ENCODE data around the gene DNAH8. TPM values are rescaled to one million over a fixed set of nuclear protein-coding genes. Genes with fewer than 3 reads are reported as not detected.

Gene DNAH8
- total RNA-seq, 1 experiment from 2014 or later = not detected

- TF ChIP-seq TCF7L2 (IDR thresholded peaks at IDR 0.05; ENCODE audit: borderline replicate concordance, extremely low read depth, insufficient read depth, insufficient read length) (no peak), SP1 (IDR thresholded peaks at IDR 0.05; ENCODE audit: low read depth) (no peak)
Observed at GRCh38 chr6:38774929-38775707, 60.0 kb downstream of the DNAH8 start (continued).

DNA sequence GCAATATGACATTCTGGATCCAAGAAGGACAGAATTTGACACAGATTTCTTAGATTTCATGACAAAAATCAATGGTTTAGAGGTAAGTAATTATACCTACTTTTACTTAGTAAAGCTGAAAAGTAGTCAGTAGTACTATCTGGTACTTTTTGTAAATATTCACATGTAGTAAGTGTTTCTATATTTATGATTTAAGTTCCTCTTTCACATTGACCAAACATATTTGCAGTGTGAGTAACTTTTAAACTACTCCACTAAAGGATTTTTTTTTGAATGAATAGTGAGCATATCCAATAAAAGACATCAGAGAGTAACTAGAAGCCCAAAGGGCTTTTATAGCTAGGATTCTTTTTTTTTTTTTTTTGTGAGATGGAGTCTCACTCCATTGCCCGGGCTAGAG, 60.8 kb downstream of the DNAH8 start:
- CTCF ChIA-PET = interaction anchor here (1.1 kb wide), 1 partner anchor 13 kb away, joined by 3 read pairs; no protein-coding TSS in a partner anchor

DNA sequence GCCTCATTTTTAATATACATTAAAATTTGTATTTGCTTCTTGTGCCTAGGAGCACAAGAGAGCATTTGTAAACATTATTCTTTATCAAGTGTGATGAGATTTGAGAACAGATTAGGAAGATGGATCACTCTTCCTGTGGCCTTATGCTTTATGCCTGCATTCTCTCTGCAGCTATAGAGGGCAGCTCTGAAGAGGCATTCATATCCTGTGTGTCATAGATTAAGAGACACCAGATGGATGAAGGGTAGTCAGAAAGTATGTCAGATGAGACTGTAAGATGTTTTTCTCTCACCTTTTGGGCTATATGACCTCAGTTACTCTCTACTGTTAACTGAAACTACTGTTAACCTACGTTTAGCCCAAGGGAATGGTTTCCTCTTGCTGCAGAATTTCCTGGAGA, 61.4 kb downstream of the DNAH8 start:
- ChIA-PET RAD21 (ENCODE audit: low non-redundant PET in 1 of 2, low total read pairs in 2 of 2, uncharacterized antibody in 2 of 2, unreplicated experiment in 2 of 2) (no interaction called here), CTCF (no interaction called here), POLR2A (no interaction called here)
- Histone ChIP-seq H3K4me1 (ENCODE audit: control insufficient read depth in 1 of 2, insufficient read depth in 2 of 2, low read length in 2 of 2) (no peaks in the 10 kb centered on the region), H2AFZ (ENCODE audit: low read depth, low read length, poor library complexity, severe bottlenecking) (no peak overlapping the region), H3K27me3 (ENCODE audit: insufficient read depth, low read length) (no peaks in the 10 kb centered on the region), H4K20me1 (ENCODE audit: insufficient read depth) (no peaks in the 10 kb centered on the region), H3K36me3 (ENCODE audit: control insufficient read depth in 1 of 2, insufficient read depth in 2 of 2, low read length in 2 of 2) (no peaks in the 10 kb centered on the region), H3K4me3 (replicated peaks in 1 of 2; ENCODE audit: low read depth in 1 of 2, low read length in 2 of 2) (no peak overlapping the region), H3K27ac (ENCODE audit: low read depth, low read length) (no peak overlapping the region), H3K79me2 (ENCODE audit: insufficient read depth, low read length) (no peaks in the 10 kb centered on the region), H3K9ac (ENCODE audit: low read length) (no peak overlapping the region), H3K9me3 (ENCODE audit: control insufficient read depth in 1 of 2, insufficient read depth in 1 of 2, low read depth in 1 of 2, low read length in 2 of 2) (no peaks in the 10 kb centered on the region), H3K4me2 (ENCODE audit: low read length) (no peak overlapping the region), H3K9me2 (ENCODE audit: insufficient read depth) (no peaks in the 10 kb centered on the region)
- intact Hi-C loops (cut with micrococcal nuclease) = no loop called here
- ATAC-seq (no peak), DNase-seq (ENCODE audit: low read depth, low spot score) (no peak)
- TF ChIP-seq TCF7L2 (IDR thresholded peaks at IDR 0.05; ENCODE audit: borderline replicate concordance, extremely low read depth, insufficient read depth, insufficient read length) (no peak), MAX (IDR thresholded peaks at IDR 0.05) (no peak), EZH2phosphoT487 (IDR thresholded peaks at IDR 0.05; ENCODE audit: borderline replicate concordance) (no peak), SIN3A (IDR thresholded peaks at IDR 0.05; ENCODE audit: low read depth) (no peak), EGR1 (IDR thresholded peaks at IDR 0.05; ENCODE audit: low read depth) (no peak), SP1 (IDR thresholded peaks at IDR 0.05; ENCODE audit: low read depth) (no peak), JUND (IDR thresholded peaks at IDR 0.05) (no peak)
- TF ChIP-seq, protein P1, sequence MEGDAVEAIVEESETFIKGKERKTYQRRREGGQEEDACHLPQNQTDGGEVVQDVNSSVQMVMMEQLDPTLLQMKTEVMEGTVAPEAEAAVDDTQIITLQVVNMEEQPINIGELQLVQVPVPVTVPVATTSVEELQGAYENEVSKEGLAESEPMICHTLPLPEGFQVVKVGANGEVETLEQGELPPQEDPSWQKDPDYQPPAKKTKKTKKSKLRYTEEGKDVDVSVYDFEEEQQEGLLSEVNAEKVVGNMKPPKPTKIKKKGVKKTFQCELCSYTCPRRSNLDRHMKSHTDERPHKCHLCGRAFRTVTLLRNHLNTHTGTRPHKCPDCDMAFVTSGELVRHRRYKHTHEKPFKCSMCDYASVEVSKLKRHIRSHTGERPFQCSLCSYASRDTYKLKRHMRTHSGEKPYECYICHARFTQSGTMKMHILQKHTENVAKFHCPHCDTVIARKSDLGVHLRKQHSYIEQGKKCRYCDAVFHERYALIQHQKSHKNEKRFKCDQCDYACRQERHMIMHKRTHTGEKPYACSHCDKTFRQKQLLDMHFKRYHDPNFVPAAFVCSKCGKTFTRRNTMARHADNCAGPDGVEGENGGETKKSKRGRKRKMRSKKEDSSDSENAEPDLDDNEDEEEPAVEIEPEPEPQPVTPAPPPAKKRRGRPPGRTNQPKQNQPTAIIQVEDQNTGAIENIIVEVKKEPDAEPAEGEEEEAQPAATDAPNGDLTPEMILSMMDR (IDR thresholded peaks at IDR 0.05 in 2 of 3, conservative IDR thresholded peaks at IDR 0.05 in 1 of 3; ENCODE audit: borderline replicate concordance in 1 of 3, insufficient read depth in 1 of 3, low read depth in 2 of 3, low read length in 2 of 3) = no peak
- TF ChIP-seq, protein P2, sequence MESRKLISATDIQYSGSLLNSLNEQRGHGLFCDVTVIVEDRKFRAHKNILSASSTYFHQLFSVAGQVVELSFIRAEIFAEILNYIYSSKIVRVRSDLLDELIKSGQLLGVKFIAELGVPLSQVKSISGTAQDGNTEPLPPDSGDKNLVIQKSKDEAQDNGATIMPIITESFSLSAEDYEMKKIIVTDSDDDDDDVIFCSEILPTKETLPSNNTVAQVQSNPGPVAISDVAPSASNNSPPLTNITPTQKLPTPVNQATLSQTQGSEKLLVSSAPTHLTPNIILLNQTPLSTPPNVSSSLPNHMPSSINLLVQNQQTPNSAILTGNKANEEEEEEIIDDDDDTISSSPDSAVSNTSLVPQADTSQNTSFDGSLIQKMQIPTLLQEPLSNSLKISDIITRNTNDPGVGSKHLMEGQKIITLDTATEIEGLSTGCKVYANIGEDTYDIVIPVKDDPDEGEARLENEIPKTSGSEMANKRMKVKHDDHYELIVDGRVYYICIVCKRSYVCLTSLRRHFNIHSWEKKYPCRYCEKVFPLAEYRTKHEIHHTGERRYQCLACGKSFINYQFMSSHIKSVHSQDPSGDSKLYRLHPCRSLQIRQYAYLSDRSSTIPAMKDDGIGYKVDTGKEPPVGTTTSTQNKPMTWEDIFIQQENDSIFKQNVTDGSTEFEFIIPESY (IDR thresholded peaks at IDR 0.05; ENCODE audit: extremely low read depth, insufficient replicate concordance, low read length) = no peak
- BruUV-seq (replicated peaks) = no TSS peak

More for the DNA sequence above, 60.8 kb downstream of the DNAH8 start:
- no peaks in the 10 kb centered on the region for H3K36me3 ChIP-seq (ENCODE audit: control insufficient read depth in 1 of 2, insufficient read depth in 2 of 2, low read length in 2 of 2)
- H4K20me1 ChIP-seq (ENCODE audit: insufficient read depth) = no peaks in the 10 kb centered on the region
- ATAC-seq = no peak
- no peaks in the 10 kb centered on the region for H3K9me3 ChIP-seq (ENCODE audit: control insufficient read depth in 1 of 2, insufficient read depth in 1 of 2, low read depth in 1 of 2, low read length in 2 of 2)
- TF ChIP-seq POLR2AphosphoS5 (IDR thresholded peaks at IDR 0.05; ENCODE audit: low read depth, low read length) (no peak), EZH2 (IDR thresholded peaks at IDR 0.05) (no peak), TCF7L2 (IDR thresholded peaks at IDR 0.05; ENCODE audit: borderline replicate concordance, extremely low read depth, insufficient read depth, insufficient read length) (no peak), JUND (IDR thresholded peaks at IDR 0.05) (no peak), SIN3A (IDR thresholded peaks at IDR 0.05; ENCODE audit: low read depth) (no peak), ELF1 (IDR thresholded peaks at IDR 0.05; ENCODE audit: borderline replicate concordance, low read depth) (no peak), POLR2A (IDR thresholded peaks at IDR 0.05; ENCODE audit: borderline replicate concordance, extremely low read depth, insufficient read depth, insufficient read length) (no peak), EGR1 (IDR thresholded peaks at IDR 0.05; ENCODE audit: low read depth) (no peak), FOSL1 (IDR thresholded peaks at IDR 0.05; ENCODE audit: low read depth) (no peak)
- no peak overlapping the region for H3K9ac ChIP-seq (ENCODE audit: low read length)
- H3K9me2 ChIP-seq (ENCODE audit: insufficient read depth) = no peaks in the 10 kb centered on the region
- no peak for DNase-seq (ENCODE audit: low read depth, low spot score)
- no peaks in the 10 kb centered on the region for H3K79me2 ChIP-seq (ENCODE audit: insufficient read depth, low read length)
- POLR2A ChIA-PET = no interaction called here
- no peak overlapping the region for H2AFZ ChIP-seq (ENCODE audit: low read depth, low read length, poor library complexity, severe bottlenecking)
- RAD21 ChIA-PET (ENCODE audit: low non-redundant PET in 1 of 2, low total read pairs in 2 of 2, uncharacterized antibody in 2 of 2, unreplicated experiment in 2 of 2) = no interaction called here
- H3K27me3 ChIP-seq (ENCODE audit: insufficient read depth, low read length) = no peaks in the 10 kb centered on the region
- H3K27ac ChIP-seq (ENCODE audit: low read depth, low read length) = no peak overlapping the region
- intact Hi-C loops (cut with micrococcal nuclease) = no loop called here
- no peak overlapping the region for H3K4me2 ChIP-seq (ENCODE audit: low read length)
- H3K4me1 ChIP-seq (ENCODE audit: control insufficient read depth in 1 of 2, insufficient read depth in 2 of 2, low read length in 2 of 2) = no peaks in the 10 kb centered on the region
- no TSS peak for BruUV-seq (replicated peaks)
- H3K4me3 ChIP-seq (replicated peaks in 1 of 2; ENCODE audit: low read depth in 1 of 2, low read length in 2 of 2) = no peak overlapping the region
